GM19397 (cell line): ENCODE measurements around the gene BACH1.

Experiments used
- ATAC-seq: cut with Tn5 transposase; IDR thresholded peaks from one replicate; pipeline ENCODE4 v1.9.1; 2021; ENCODE audit warnings: mild to moderate bottlenecking, moderate library complexity; ENCODE audit not compliant: unreplicated experiment

The BACH1 gene

GRCh38 chr21:29313662-29314408, 15.1 kb downstream of the BACH1 start:
- no peak for ATAC-seq

GRCh38 chr21:29315131-29315749, 16.5 kb downstream of the BACH1 start:
- no peak for ATAC-seq

GRCh38 chr21:29316029-29316742, 17.5 kb downstream of the BACH1 start:
- ATAC-seq, result no peak

- ATAC-seq, result no peak
Measured at GRCh38 chr21:29316806-29317205, 18.1 kb downstream of the BACH1 start.

- ATAC-seq, result no peak
Measured at GRCh38 chr21:29318354-29318753, 19.6 kb downstream of the BACH1 start.

- ATAC-seq, result no peak
Measured at GRCh38 chr21:29320031-29320430, 21.3 kb downstream of the BACH1 start.

- no peak for ATAC-seq
Measured at GRCh38 chr21:29321217-29321616, 22.5 kb downstream of the BACH1 start.

- no peak for ATAC-seq
Measured at GRCh38 chr21:29321932-29322928, 23.5 kb downstream of the BACH1 start.

- no peak for ATAC-seq
Measured at GRCh38 chr21:29323189-29323588, 24.5 kb downstream of the BACH1 start.

- ATAC-seq, result no peak
Measured at GRCh38 chr21:29326914-29327554, 28.3 kb downstream of the BACH1 start.

- no peak for ATAC-seq
Measured at GRCh38 chr21:29329406-29329805, 30.7 kb downstream of the BACH1 start.

- no peak for ATAC-seq
Measured at GRCh38 chr21:29330797-29331196, 32.1 kb downstream of the BACH1 start.

GRCh38 chr21:29332461-29333362, 34.0 kb downstream of the BACH1 start:
- ATAC-seq, result no peak

- no peak for ATAC-seq
Measured at GRCh38 chr21:29333406-29333805, 34.7 kb downstream of the BACH1 start.

GRCh38 chr21:29334717-29335428, 36.2 kb downstream of the BACH1 start:
- no peak for ATAC-seq

GRCh38 chr21:29335720-29336119, 37.0 kb downstream of the BACH1 start:
- no peak for ATAC-seq

GRCh38 chr21:29338256-29338655, 39.5 kb downstream of the BACH1 start:
- no peak for ATAC-seq

GRCh38 chr21:29340228-29340627, 41.5 kb downstream of the BACH1 start:
- ATAC-seq, result no peak
